A673 (cell line): ENCODE results near the gene NUP62. TPM values are rescaled to one million over a fixed set of nuclear protein-coding genes. Genes with fewer than 3 reads are reported as not detected.

Experiments used
- Bru-seq: library from RNA; stranded (reverse); fragments of 400-500 nt; gene quantifications from one replicate; lab custom pipeline; 2021; lab: Mats Ljungman, UMichigan
- BruChase-seq, 2 experiments: library from RNA; stranded (reverse); fragments of 400-500 nt; gene quantifications; one replicate each; lab custom pipeline; 2021; lab: Mats Ljungman, UMichigan
- BruUV-seq: library from RNA; stranded (reverse); fragments of 400-500 nt; replicated peaks from 2 replicates; lab custom pipeline; 2021; lab: Mats Ljungman, UMichigan
- CTCF ChIA-PET: fragments of 300-600 bp; sonication (Branson Sonifier 250); formaldehyde crosslinking; loops from one replicate; lab custom pipeline; 2022; ENCODE audit warnings: antibody characterized with exemption; lab: Charles Lee
- POLR2A ChIA-PET: fragments of 300-600 bp; sonication (Branson Sonifier 250); formaldehyde crosslinking; loops from one replicate; lab custom pipeline; 2022; ENCODE audit warnings: antibody characterized with exemption; ENCODE audit not compliant: low non-redundant PET; lab: Charles Lee
- DNase-seq: peaks from one replicate; pipeline ENCODE4 v3.0.0-alpha.2; 2015; ENCODE audit warnings: low spot score
- H3K27ac ChIP-seq: fragments of 200-600 bp; sonication (generic); 2 replicates; pipeline ENCODE4 v1.5.1; 2016; ENCODE audit warnings: mixed run types, low read depth, mild to moderate bottlenecking, mixed read lengths, antibody characterized with exemption, low read length; ENCODE audit not compliant: poor library complexity, severe bottlenecking
- H3K27me3 ChIP-seq: fragments of 200-600 bp; sonication (generic); replicated peaks from 2 replicates; pipeline ENCODE4 v1.6.1; 2017; ENCODE audit warnings: mixed run types, low read depth, mild to moderate bottlenecking, mixed read lengths, antibody characterized with exemption, low read length; ENCODE audit not compliant: insufficient read depth, poor library complexity
- H3K36me3 ChIP-seq: fragments of 200-600 bp; sonication (generic); 2 replicates; pipeline ENCODE4 v1.6.1; 2016; ENCODE audit warnings: mixed run types, mild to moderate bottlenecking, mixed read lengths, antibody characterized with exemption, low read length; ENCODE audit not compliant: insufficient read depth, poor library complexity, severe bottlenecking
- H3K4me1 ChIP-seq: fragments of 200-600 bp; sonication (generic); 2 replicates; pipeline ENCODE4 v1.6.1; 2017; ENCODE audit warnings: mixed run types, mild to moderate bottlenecking, mixed read lengths, antibody characterized with exemption, low read length; ENCODE audit not compliant: insufficient read depth, poor library complexity, severe bottlenecking
- H3K4me3 ChIP-seq: fragments of 200-600 bp; sonication (generic); 2 replicates; pipeline ENCODE4 v1.5.1; 2016; ENCODE audit warnings: low read depth, mixed run types, mild to moderate bottlenecking, mixed read lengths, low read length; ENCODE audit not compliant: poor library complexity, severe bottlenecking
- H3K9me3 ChIP-seq: fragments of 200-600 bp; sonication (generic); 2 replicates; pipeline ENCODE4 v1.6.1; 2016; ENCODE audit warnings: mixed run types, low read depth, mild to moderate bottlenecking, mixed read lengths, antibody characterized with exemption, low read length; ENCODE audit not compliant: poor library complexity, severe bottlenecking
- EZH2 ChIP-seq: fragments of 200-600 bp; sonication (generic); IDR thresholded peaks from 2 replicates; pipeline ENCODE4 v1.6.1; 2017; ENCODE audit warnings: borderline replicate concordance, low read depth, mild to moderate bottlenecking, mixed read lengths, antibody characterized with exemption, low read length; ENCODE audit not compliant: poor library complexity, severe bottlenecking
- intact Hi-C: fragments of 100-400 bp; cut with micrococcal nuclease; formaldehyde crosslinking; loops from one replicate; pipeline ENCODE4 v1.10.0; 2022; ENCODE audit not compliant: unreplicated experiment
- long read RNA-seq: library from polyadenylated mRNA; stranded (forward); transcript quantifications from one replicate; pipeline ENCODE4 v2.0.0, GENCODE V29; 2022
- total RNA-seq: library from RNA; stranded (reverse); gene quantifications from 2 replicates; pipeline ENCODE4 v1.2.3, GENCODE V29; 2021
- TF ChIP-seq, protein P1 (sequence below): fragments of 300-800, 200-600 bp; sonication (generic); conservative IDR thresholded peaks from 2 replicates; pipeline ENCODE4 v1.5.1; 2017; ENCODE audit warnings: low read depth, mild to moderate bottlenecking, antibody characterized with exemption, low read length, moderate library complexity, mixed read lengths

The NUP62 gene
- 98.5 and 100 TPM in 2 replicates for total RNA-seq
- Bru-seq, nascent RNA: percentile 87 among the genes with signal in this experiment
- percentile 98 among the genes with signal in this experiment for BruChase-seq, experiment 1, labeled RNA remaining after a 2-hour chase
- BruChase-seq, experiment 2, labeled RNA remaining after a 6-hour chase: percentile 95 among the genes with signal in this experiment
- long read RNA-seq, transcript NUP62-216 (3 exons, 562 nt): minor isoform, 13 of 342 reads
- long read RNA-seq, transcript NUP62-201 (3 exons, 2,870 nt): minor isoform, 28 of 342 reads
- long read RNA-seq, transcript NUP62-202 (2 exons, 3,479 nt): major isoform, 141 of 342 reads
- long read RNA-seq, transcript NUP62-211 (3 exons, 2,053 nt): minor isoform, 58 of 342 reads
- long read RNA-seq, partial matches to known transcripts: 1 of 342 reads
- long read RNA-seq, other reads (novel, unspliced or antisense): 91 of 342 reads

DNA sequence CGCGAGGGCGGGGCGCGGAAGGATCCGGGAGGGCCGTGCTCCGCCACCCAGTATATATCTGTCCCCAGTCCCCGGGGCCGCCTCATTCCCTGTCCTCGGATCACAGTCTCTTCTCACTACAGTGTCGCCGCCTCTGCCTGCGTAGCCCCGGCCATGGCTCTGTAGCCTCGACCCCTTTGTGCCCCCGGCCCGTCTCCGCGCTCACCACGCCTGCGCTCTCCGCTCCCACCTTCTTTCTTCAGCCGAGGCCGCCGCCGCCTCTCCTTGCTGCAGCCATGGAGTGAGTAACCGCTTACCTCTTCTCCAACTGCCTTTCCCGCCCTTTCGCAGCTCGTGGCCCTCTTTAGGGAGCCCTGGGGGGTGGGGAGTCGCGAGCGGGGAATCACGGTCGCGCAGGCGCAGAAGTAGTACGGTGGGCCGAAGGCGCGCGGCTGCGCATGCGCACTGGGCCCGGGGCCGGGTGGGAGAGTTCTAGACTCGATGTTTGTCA is at the start of gene NUP62, which contains the start of gene ATF5:
TSS of gene NUP62 (minus strand) at position 384 of the 490 bp plus-strand sequence. CDS start 19,697 bp downstream, outside the sequence.
TSS of gene ATF5 (plus strand) at position 85 of the 490 bp plus-strand sequence. CDS start 1,646 bp downstream, outside the sequence.
- TSS peak; percentile 59 for BruUV-seq
- no peaks in the 10 kb centered on the region for H3K9me3 ChIP-seq
- peaks cover 66% of the 10 kb centered on the region for H3K36me3 ChIP-seq
- H3K27me3 ChIP-seq: no peaks in the 10 kb centered on the region
- peak within 1 kb of the TSS; percentile 79 for H3K4me3 ChIP-seq
- ChIA-PET POLR2A (interaction anchor here (0.6 to 1.2 kb wide), 7 partner anchors 10 to 289 kb away, joined by 3 to 10 read pairs (median 6); partner anchors contain the start of genes AKT1S1 and TBC1D17), CTCF (interaction anchor here (0.6 kb wide), 1 partner anchor 437 kb away, joined by 3 read pairs; no protein-coding TSS in a partner anchor)
- peak; percentile 95 for DNase-seq
- TF ChIP-seq, protein P1, sequence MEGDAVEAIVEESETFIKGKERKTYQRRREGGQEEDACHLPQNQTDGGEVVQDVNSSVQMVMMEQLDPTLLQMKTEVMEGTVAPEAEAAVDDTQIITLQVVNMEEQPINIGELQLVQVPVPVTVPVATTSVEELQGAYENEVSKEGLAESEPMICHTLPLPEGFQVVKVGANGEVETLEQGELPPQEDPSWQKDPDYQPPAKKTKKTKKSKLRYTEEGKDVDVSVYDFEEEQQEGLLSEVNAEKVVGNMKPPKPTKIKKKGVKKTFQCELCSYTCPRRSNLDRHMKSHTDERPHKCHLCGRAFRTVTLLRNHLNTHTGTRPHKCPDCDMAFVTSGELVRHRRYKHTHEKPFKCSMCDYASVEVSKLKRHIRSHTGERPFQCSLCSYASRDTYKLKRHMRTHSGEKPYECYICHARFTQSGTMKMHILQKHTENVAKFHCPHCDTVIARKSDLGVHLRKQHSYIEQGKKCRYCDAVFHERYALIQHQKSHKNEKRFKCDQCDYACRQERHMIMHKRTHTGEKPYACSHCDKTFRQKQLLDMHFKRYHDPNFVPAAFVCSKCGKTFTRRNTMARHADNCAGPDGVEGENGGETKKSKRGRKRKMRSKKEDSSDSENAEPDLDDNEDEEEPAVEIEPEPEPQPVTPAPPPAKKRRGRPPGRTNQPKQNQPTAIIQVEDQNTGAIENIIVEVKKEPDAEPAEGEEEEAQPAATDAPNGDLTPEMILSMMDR: no peak
- TF ChIP-seq EZH2: no peak
- intact Hi-C loops: loop anchor here (10.0 kb wide), 1 partner anchor 164 kb away; the partner anchor contains the start of genes AP2A1 and TSKS
- H3K27ac ChIP-seq: peak within 1 kb of the TSS; percentile 100
- peaks cover 42% of the 10 kb centered on the region for H3K4me1 ChIP-seq

DNA sequence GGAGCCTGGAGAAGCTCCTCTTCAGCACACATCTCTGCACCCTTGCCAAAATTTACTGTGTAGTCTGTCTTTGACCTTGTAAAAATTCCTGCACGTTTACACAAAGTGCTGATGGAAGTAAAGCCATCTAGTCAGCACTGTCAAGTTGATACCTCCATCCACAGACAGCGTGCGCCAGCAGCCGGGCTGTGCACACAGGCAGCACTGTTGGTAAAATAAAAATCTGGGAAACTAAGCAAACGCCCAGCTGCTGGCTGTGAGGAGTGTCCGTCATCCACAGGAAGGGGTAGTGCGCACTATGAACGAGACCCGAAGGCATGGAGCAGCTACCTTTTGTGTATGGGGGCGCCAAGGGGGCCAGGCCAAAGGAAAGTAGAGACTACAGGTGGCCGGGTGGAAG is 49.0 kb upstream of the NUP62 start:
- ChIA-PET CTCF (no interaction called here), POLR2A (no interaction called here)
- intact Hi-C loops: no loop called here
- Histone ChIP-seq H3K27ac (no peak overlapping the region), H3K4me3 (no peak overlapping the region), H3K36me3 (no peaks in the 10 kb centered on the region), H3K9me3 (no peaks in the 10 kb centered on the region), H3K27me3 (no peaks in the 10 kb centered on the region), H3K4me1 (no peaks in the 10 kb centered on the region)
- no peak for DNase-seq
- no TSS peak for BruUV-seq
- no peak for TF ChIP-seq EZH2
- TF ChIP-seq, protein P1: no peak

DNA sequence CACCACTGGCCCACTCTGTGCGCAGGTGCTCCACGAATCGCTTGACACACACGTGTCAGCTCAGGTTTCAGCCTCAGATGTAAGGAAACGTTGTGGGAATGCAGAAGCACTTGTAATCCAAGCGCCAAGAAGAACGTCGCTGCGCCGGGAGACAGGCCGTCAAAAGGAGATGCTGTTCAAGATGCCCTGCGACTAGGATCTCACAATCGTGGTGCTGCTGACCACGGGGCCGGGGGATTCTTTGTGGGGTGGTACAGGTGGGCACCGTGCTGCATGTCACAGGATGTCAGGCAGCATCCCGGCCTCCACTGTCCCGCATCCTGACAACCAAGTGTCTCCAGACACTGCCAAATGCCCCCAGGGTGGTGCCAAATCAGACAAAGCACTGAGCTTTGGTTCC is 48.6 kb upstream of the NUP62 start:
- H3K4me3 ChIP-seq: no peak overlapping the region
- CTCF ChIA-PET: no interaction called here
- no peaks in the 10 kb centered on the region for H3K36me3 ChIP-seq
- H3K4me1 ChIP-seq: no peaks in the 10 kb centered on the region
- no peaks in the 10 kb centered on the region for H3K27me3 ChIP-seq
- no TSS peak for BruUV-seq
- intact Hi-C loops: no loop called here
- POLR2A ChIA-PET: no interaction called here
- H3K9me3 ChIP-seq: no peaks in the 10 kb centered on the region
- DNase-seq: no peak
- H3K27ac ChIP-seq: no peak overlapping the region
- no peak for TF ChIP-seq EZH2
- TF ChIP-seq, protein P1: no peak
